Measurements from ENCODE around the gene GUCY2D.

Gene GUCY2D

GRCh38 chr17:7971651-7972050 lies 30.8 kb upstream of the GUCY2D start:
- Histone ChIP-seq H3K9ac (no peak overlapping the region), H3K9me3 (replicated peaks in 1 of 11) (peaks cover 25 to 39% (median 33%) of the 10 kb centered on the region in 11 experiments), H4K20me1 (no peaks in the 10 kb centered on the region), H3K4me3 (no peak overlapping the region), H3K36me3 (0 out of 22 replicates have a peak, but pooled peaks cover 0 to 5% (median 0%) of the 10 kb centered on the region in 11 experiments), H3K4me1 (peaks cover 0 to 6% (median 0%) of the 10 kb centered on the region in 10 experiments; a peak in 2 of 20 replicates), H3K27me3 (no peaks in the 10 kb centered on the region), H3K27ac (0 out of 22 replicates have a peak overlapping the region, but pooled peaks of 1 of the 11 experiments have one; percentile 11), H3K4me2 (no peak overlapping the region)
- TF ChIP-seq Cebpa-rat (IDR thresholded peaks at IDR 0.05), result no peak

- Histone ChIP-seq H3K27ac (0 out of 22 replicates have a peak overlapping the region, but pooled peaks of 1 of the 11 experiments have one; percentile 11), H3K4me3 (no peak overlapping the region), H3K9ac (no peak overlapping the region), H3K36me3 (0 out of 22 replicates have a peak, but pooled peaks cover 0 to 5% (median 0%) of the 10 kb centered on the region in 11 experiments), H3K4me2 (no peak overlapping the region), H3K27me3 (no peaks in the 10 kb centered on the region), H4K20me1 (no peaks in the 10 kb centered on the region), H3K9me3 (replicated peaks in 1 of 11) (peaks cover 25 to 41% (median 33%) of the 10 kb centered on the region in 11 experiments), H3K4me1 (peaks cover 0 to 6% (median 0%) of the 10 kb centered on the region in 10 experiments; a peak in 2 of 20 replicates)
- no peak for TF ChIP-seq Cebpa-rat (IDR thresholded peaks at IDR 0.05)
Measured at GRCh38 chr17:7972131-7972785, 30.2 kb upstream of the GUCY2D start.

- Histone ChIP-seq H3K9ac (no peak overlapping the region), H3K4me1 (peaks cover 0 to 1% (median 0%) of the 10 kb centered on the region in 10 experiments; a peak in 1 of 20 replicates), H3K27me3 (no peaks in the 10 kb centered on the region), H3K36me3 (0 out of 22 replicates have a peak, but pooled peaks cover 0 to 5% (median 0%) of the 10 kb centered on the region in 11 experiments), H3K27ac (no peak overlapping the region), H3K4me2 (no peak overlapping the region), H3K4me3 (no peak overlapping the region), H3K9me3 (replicated peaks in 1 of 11) (peaks cover 25 to 41% (median 33%) of the 10 kb centered on the region in 11 experiments), H4K20me1 (no peaks in the 10 kb centered on the region)
- no peak for TF ChIP-seq Cebpa-rat (IDR thresholded peaks at IDR 0.05)
Measured at GRCh38 chr17:7974638-7975131, 27.7 kb upstream of the GUCY2D start.

GRCh38 chr17:7977039-7977438 lies 25.4 kb upstream of the GUCY2D start:
- Histone ChIP-seq H3K4me2 (no peak overlapping the region), H3K27ac (no peak overlapping the region), H3K4me1 (peaks cover 0 to 7% (median 0%) of the 10 kb centered on the region in 10 experiments; a peak in 7 of 20 replicates), H3K27me3 (no peaks in the 10 kb centered on the region), H3K4me3 (no peak overlapping the region), H3K9ac (no peak overlapping the region), H3K36me3 (0 out of 22 replicates have a peak, but pooled peaks cover 0 to 5% (median 0%) of the 10 kb centered on the region in 11 experiments), H3K9me3 (replicated peaks in 1 of 11) (peaks cover 25 to 41% (median 33%) of the 10 kb centered on the region in 11 experiments), H4K20me1 (no peaks in the 10 kb centered on the region)
- TF ChIP-seq Cebpa-rat (IDR thresholded peaks at IDR 0.05), result no peak

- H3K4me3 ChIP-seq, result no peak overlapping the region
- no peaks in the 10 kb centered on the region for H4K20me1 ChIP-seq
- H3K4me2 ChIP-seq, result no peak overlapping the region
- H3K27me3 ChIP-seq, result no peaks in the 10 kb centered on the region
- H3K36me3 ChIP-seq, result 0 out of 22 replicates have a peak, but pooled peaks cover 0 to 5% (median 0%) of the 10 kb centered on the region in 11 experiments
- H3K4me1 ChIP-seq, result peaks cover 0 to 15% (median 0%) of the 10 kb centered on the region in 10 experiments; a peak in 7 of 20 replicates
- no peak overlapping the region for H3K27ac ChIP-seq
- H3K9me3 ChIP-seq (replicated peaks in 1 of 11), result peaks cover 25 to 40% (median 33%) of the 10 kb centered on the region in 11 experiments
- H3K9ac ChIP-seq, result no peak overlapping the region
- TF ChIP-seq Cebpa-rat (IDR thresholded peaks at IDR 0.05), result no peak
Measured at GRCh38 chr17:7977805-7978204, 24.6 kb upstream of the GUCY2D start.

GRCh38 chr17:7982173-7982572 lies 20.2 kb upstream of the GUCY2D start:
- Histone ChIP-seq H3K4me2 (peak overlapping the region in 4 of 11 experiments; percentile 8 to 73 (median 66); a peak in 7 of 22 replicates), H3K9ac (peak overlapping the region in 1 of 11 experiments; percentile 7; a peak in 1 of 22 replicates), H3K27me3 (no peaks in the 10 kb centered on the region), H3K4me3 (no peak overlapping the region), H4K20me1 (no peaks in the 10 kb centered on the region), H3K9me3 (replicated peaks in 1 of 11) (no peaks in the 10 kb centered on the region), H3K27ac (peak overlapping the region in 2 of 11 experiments; percentile 23 to 25; a peak in 2 of 22 replicates), H3K36me3 (no peaks in the 10 kb centered on the region), H3K4me1 (peaks cover 0 to 15% (median 2%) of the 10 kb centered on the region in 10 experiments; a peak in 7 of 20 replicates)
- TF ChIP-seq Cebpa-rat (IDR thresholded peaks at IDR 0.05), result no peak

GRCh38 chr17:7982666-7983065 lies 19.7 kb upstream of the GUCY2D start:
- no peak for TF ChIP-seq Cebpa-rat (IDR thresholded peaks at IDR 0.05)

GRCh38 chr17:7984904-7985303 lies 17.5 kb upstream of the GUCY2D start:
- H4K20me1 ChIP-seq, result no peaks in the 10 kb centered on the region
- no peaks in the 10 kb centered on the region for H3K27me3 ChIP-seq
- no peak overlapping the region for H3K27ac ChIP-seq
- peaks cover 11 to 26% (median 13%) of the 10 kb centered on the region in 10 experiments; a peak in 19 of 20 replicates for H3K4me1 ChIP-seq
- H3K36me3 ChIP-seq, result no peaks in the 10 kb centered on the region
- H3K4me3 ChIP-seq, result no peak overlapping the region
- no peak overlapping the region for H3K4me2 ChIP-seq
- no peak for TF ChIP-seq Cebpa-rat (IDR thresholded peaks at IDR 0.05)
- no peaks in the 10 kb centered on the region for H3K9me3 ChIP-seq (replicated peaks in 1 of 11)
- no peak overlapping the region for H3K9ac ChIP-seq

More at GRCh38 chr17:7982666-7983065, 19.7 kb upstream of the GUCY2D start:
- H3K4me1 ChIP-seq, result peaks cover 0 to 15% (median 2%) of the 10 kb centered on the region in 10 experiments; a peak in 7 of 20 replicates
- no peaks in the 10 kb centered on the region for H3K36me3 ChIP-seq
- no peaks in the 10 kb centered on the region for H3K9me3 ChIP-seq (replicated peaks in 1 of 11)
- no peaks in the 10 kb centered on the region for H4K20me1 ChIP-seq
- no peaks in the 10 kb centered on the region for H3K27me3 ChIP-seq
- H3K4me3 ChIP-seq, result no peak overlapping the region
- no peak overlapping the region for H3K9ac ChIP-seq
- peak overlapping the region in 2 of 11 experiments; percentile 23 to 25; a peak in 2 of 22 replicates for H3K27ac ChIP-seq
- peak overlapping the region in 4 of 11 experiments; percentile 8 to 73 (median 66); a peak in 5 of 22 replicates for H3K4me2 ChIP-seq
